GM19099 (cell line): ENCODE results near the gene LUZP1.

Experiments
- POLR2A ChIP-seq: IDR thresholded peaks from 3 replicates; pipeline ENCODE4 v1.6.1; 2011; ENCODE audit warnings: low read depth; ENCODE audit not compliant: insufficient read length; ENCODE audit errors: extremely low read depth

Gene LUZP1

DNA sequence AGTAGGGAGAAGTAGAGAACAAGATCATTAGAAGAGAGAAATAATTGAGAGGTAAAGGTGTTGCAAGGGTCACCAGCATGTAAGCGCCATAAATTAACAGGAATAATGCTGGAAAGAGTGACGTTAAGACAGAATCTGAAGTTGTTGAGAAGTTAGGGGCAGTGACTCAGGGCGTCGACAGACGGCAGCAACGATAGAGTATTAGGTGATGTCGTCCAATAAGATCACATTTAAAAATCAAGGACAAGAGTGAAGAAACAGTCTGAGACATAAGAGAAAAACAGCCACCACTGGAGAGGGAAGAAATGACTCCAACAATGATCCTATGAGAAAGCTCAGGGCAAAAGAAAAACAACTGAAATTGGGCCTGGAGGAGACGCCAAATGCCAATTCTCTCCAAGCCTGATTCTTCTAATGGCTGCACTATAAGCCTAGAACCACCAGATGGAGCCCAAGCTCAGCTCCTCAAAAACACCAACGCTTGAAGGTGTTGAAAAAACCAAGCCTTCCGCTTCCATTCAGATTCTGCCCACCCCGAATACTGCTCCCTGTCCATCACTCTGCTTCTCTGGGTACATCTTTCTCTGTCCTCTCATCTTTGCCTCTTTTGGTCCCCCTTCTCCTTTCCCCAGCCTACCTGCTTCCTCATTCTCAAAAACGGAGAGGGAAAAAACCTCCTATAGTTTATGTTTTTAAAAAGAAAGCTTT, 70.0 kb downstream of the LUZP1 start:
- TF ChIP-seq POLR2A: no peak

DNA sequence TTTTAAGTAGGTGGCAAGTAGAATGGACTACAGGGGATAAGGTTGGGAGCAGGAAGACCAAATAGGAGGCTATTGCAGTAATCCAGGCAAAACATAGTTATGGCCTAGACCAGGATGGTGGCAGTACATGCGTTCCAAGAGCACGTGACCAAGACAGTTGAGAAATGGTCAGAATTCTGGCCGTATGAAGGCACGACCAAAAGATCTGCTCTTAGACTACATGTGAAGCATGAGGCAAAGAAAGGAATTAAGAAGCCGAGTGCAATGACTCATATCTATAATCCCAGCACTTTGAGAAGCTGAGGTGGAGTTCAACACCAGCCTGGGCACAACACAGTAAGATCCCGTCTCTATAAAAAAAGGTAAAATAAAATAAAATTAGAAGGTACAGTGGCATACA, 71.3 kb downstream of the LUZP1 start:
- TF ChIP-seq POLR2A: no peak

DNA sequence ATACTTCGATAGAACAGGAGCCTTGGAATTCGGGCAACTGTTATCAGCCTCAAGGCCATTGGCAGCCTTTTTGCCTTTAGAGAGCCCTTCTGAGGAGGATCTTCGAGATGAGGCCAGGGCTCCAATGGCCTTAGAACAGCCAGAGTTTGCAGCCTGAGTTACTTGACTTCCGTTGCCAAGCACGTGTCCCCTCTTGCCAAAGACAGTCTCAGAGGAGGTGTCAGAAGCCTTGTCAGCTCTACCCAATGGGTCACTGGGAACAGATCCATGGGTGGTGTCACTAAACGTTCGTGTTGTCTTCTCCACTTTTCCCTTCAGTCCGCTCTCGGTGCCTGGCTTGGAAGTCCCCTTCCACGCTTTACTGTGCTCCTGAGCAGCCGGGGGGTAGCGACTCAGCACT, 76.2 kb downstream of the LUZP1 start:
- TF ChIP-seq POLR2A: no peak

DNA sequence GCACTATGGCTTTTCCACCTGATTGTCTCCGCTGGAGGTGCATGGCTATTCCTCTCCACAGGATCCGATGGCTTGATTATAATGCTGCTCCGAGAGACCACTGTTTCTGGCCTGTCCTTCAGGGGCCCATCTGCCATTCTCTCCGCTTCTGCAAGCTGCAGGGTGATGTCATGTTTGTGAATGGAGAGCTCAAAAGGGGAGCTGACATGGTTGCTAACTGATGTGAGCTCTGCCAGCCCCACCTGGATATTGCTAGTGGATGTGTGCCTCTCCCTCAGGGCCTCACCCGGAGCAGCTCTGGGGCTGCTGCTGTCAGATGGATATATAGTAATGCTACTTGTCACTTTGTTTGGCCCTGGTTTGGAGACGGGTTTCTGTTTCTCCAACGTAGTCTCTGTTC, 77.1 kb downstream of the LUZP1 start:
- TF ChIP-seq POLR2A: no peak

DNA sequence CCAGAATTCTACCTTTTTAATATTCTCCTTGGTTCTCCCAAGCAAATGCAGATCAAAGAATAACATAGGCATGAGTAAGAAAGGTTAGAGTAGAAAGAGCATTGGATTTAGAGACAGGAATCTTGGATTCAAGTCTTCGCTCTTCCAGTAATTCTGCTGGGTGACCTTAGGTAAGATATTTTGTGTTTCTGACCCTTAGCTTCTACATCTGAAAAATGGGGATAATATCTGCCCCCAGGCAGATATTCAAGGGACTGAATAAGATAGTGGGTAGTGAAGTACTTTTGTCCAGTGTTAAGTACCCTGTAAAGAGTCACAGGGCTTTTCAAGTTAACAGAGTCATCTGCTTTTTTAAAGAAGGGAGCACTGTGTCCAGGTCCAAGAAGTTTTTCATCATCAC, 78.6 kb downstream of the LUZP1 start:
- no peak for TF ChIP-seq POLR2A

DNA sequence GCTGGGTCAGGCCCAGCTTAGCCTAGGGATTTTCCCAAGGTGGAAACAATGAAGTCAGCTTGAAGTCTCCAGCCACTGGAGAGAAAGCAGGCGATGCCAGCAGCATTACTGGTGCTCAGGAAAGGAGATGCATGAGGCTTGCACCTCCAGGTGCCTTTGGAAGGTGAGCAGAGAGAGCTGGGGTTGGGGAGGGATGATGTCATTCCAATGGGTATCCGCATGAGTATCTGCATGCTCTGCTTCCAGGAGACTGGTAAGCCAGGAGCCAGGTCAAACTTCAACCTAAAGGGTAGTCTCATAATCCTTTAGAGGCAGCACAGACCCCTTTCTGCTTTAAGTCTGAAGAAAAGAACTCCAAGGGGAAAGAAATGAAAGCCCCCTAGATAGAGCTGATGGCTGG, 80.6 kb downstream of the LUZP1 start:
- TF ChIP-seq POLR2A: no peak

DNA sequence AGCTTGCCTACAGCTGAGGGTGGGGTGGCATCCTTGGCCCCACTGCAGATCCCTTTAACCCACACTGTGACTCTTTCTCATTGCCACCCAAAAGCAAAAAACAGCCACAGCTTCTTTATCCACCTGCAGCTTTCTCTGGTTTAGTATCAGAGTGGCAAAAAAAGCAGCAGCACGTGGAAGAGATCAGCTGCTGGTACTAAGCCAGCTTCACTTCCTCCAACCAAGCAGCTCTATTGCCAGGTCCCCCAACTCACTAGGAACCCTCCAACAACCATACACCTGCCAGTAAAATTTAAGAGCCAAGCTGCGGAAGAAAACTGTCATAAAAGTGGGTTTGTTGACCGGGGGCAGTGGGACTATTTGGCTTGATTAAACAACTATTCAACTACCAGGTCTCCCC, 83.0 kb downstream of the LUZP1 start:
- no peak for TF ChIP-seq POLR2A

DNA sequence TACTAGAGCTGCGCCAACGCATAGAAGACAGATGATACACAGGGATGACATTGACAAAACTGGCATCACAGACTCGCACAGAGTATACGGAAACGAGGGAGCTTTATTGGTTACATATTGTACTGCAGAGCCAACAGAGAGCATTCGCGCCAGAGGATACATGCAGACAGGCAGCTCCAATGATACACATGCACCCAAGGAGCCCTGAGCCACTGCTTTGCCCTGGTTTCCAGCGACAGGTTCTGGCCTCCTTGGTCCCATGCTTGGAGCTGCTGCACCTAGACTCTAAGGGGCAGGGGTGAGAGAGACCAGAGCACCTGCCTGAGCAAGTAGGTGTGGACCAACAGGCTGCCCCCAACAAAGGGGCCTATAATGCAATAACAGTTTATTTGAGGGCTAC, 83.8 kb downstream of the LUZP1 start:
- TF ChIP-seq POLR2A: no peak

DNA sequence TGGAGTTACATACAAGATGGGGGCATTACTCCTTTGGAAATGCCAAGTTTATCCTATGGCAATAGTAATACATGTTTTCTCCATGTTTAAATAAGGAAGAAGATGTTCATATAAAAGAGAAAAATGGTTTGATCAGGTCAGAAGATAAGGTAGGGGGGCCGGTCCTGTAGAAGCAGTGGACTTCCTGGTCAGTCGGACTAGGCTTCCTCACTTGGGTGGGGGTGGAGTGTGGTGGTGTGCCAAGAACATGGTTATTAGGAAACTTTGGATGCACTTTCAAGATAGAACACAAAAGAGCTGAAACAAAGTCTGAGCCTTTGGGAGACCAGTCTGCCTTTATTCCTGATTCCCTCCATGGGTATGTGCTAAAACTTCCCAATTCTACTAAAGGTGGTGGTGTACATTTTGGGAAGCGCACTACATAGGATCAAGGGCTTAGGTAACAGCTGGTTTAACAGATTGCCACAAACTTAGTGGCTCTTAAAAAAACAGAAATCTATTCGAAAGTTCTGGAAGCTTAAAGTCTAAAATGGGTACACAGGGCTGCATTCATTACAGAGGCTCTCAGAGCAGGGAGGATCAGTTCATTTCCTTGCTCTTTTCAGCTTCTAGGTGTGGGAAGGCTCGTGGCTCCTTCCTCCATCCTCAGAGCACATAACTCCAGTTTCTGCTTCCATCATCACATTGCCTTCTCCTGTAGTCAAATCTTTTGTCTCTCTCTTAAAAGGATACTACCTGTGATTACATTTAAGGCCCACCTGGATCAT, 84.8 kb downstream of the LUZP1 start:
- no peak for TF ChIP-seq POLR2A

DNA sequence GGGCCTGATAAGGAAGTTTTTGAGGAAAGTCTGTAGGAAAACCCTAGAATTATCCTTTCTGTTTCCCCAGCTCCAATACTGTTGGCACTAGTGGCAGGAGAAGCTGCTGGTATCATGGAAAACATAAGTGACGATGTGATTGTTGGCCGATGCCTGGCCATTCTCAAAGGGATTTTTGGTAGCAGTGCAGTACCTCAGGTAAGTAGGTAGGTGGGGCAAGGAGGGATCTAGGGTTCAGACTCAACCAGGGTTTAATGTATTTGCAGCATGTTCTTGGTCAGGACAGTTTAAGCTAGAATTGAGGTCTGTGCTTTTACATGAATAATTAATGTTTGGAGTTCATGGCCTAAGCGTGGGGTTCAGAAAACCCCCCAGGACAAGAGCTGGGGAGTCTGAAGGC, 87.3 kb downstream of the LUZP1 start:
- TF ChIP-seq POLR2A: no peak

DNA sequence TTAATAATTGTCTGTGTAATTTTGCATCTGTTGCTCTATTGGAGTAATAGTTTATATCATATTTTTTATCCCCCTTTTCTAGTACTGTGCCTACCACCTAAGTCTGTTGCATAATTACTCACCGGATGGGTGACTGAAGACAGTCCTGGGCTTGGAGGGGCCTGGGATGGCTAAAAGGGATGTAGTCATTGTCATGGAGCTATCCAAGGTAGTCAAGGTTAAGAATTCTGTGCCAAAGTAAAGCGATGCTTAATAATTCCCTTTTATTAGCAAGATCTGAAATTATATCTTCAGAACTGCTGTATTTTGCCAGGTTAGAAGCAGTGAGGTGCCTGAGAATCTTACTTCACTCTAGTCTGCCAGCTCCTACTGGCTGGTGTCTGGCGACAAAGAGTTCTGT, 87.8 kb downstream of the LUZP1 start:
- TF ChIP-seq POLR2A: no peak

DNA sequence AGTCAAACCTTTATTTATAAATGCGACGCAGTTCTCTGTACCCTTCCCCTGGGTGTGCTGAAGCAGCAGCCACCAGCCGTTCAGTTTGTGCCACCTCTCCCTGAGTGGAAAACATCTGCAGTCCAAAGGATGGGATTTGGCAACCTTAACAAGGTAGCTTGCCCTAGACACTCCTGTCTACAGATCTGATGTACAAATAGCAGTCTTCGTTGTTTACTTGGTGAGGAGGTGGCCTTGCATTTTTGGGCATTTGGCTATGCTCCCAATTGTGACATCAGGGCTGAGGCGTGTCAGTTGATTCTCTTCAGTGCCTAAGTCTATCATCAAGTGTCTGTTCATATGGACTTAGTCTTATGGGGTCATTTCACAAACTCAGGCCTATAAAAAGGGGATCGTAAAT, 89.6 kb downstream of the LUZP1 start:
- TF ChIP-seq POLR2A: no peak

DNA sequence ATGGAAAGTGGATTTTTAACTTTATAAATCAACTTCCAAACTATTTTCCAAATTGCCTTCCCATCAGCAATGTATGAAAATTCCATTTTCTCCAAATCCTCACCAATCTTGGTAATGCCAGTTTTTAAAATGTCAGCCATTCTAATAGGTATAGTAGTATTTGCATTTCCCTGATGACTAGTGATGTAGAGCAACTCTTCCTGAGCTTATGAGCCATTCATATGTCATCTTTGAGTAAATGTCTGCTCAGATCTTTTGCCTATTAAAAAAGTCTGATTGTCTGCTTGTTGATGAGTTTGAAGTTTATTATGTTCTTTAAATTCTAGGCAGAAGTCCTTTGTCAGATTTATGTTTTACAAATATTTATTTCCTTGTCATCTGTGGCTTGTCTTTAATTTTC, 94.6 kb downstream of the LUZP1 start:
- no peak for TF ChIP-seq POLR2A

DNA sequence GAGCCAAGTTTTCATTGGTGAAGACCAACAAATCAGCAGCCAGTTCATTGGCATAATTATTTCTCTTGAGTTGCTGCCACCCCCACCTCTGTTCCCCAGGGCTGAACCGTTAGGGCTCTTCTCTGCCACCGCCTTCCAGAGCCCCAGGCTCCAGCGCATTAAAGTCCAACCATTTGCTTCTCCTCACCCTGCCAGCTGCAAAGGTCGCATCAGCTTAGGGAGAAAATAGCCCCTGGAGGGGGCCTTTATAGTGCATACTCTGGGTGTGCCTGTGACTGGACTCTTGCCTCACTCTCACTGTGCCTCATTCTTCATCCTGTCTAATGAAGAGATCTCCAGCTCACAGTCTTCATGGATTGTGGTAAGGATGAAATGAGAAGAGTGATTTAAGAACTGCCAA, 99.0 kb downstream of the LUZP1 start:
- no peak for TF ChIP-seq POLR2A

DNA sequence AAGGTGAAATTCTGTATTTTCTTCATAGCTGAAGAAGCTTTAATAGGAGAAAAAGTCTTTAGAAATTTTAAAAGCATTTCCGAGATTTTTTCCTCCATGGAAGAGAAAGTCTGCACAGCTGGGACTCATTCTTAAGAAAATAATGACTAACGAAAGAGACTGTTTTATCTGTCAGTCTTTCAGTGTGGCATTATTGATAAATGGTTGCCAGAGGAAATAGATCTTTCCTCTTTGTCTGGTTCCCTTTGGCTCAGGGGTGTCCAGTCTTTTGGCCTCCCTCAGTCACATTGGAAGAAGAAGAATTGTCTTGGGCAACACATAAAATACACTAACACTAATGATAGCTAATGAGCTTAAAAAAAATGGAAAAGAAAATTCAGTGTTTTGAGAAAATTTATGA, 99.5 kb downstream of the LUZP1 start:
- TF ChIP-seq POLR2A: no peak

DNA sequence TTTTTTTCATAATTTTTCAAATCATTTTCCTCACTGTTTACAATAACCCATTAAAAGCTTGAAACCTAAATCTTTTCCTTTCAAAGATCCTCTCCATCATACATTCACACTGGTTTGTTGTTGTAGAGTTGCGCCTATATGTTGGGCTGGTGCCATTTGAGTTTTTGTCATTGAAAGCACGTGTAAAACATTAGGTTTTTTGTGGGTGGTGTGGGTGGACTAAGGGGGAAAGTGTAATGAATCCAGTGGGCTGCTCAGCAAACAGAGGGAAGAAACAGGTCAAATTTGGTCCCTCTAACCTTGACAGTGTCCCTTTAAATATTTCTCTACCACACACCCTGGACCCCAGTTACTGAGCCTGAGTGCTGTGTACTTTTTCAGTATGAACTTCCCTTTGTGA, 102.6 kb downstream of the LUZP1 start:
- TF ChIP-seq POLR2A: no peak
